SH-SY5Y (cell line): Measurements from ENCODE around the gene CCDC47.

ENCODE experiments used
- GATA2 ChIP-seq: IDR thresholded peaks from 2 replicates; pipeline ENCODE4 v1.6.1; 2011; ENCODE audit warnings: mild to moderate bottlenecking, low read depth, low read length
- GATA3 ChIP-seq: IDR thresholded peaks from 2 replicates; pipeline ENCODE4 v1.6.1; 2011; ENCODE audit warnings: low read depth, mild to moderate bottlenecking, low read length, moderate library complexity

DNA sequence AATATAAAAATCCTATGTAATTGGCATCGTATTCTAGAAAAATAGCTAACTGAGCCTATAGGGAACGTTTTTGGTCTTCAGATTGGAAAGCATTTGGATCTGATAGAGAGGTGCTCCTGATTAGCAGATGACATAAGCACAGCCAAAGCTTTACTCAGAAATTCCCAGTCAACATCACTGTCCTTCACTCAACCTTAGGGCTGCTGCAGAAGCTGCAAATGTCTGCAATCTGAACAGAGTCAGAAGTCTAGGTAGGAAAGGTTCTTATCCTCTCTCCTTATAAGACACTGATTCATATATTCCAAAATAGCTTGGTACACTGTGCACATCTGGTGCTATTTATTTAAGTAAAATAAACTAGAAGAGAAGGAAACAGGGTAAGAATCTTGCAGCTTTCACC, 51.0 kb downstream of the CCDC47 start:
- TF ChIP-seq GATA2 (no peak), GATA3 (no peak)
